WTC11 (cell line): ENCODE data around the gene OSGEPL1. TPM values are rescaled to one million over a fixed set of nuclear protein-coding genes. Genes with fewer than 3 reads are reported as not detected.

Experiments
- ATAC-seq: fragments of 200-7000 bp; cut with Tn5 transposase; 2 replicates; pipeline ENCODE4 v1.10.0; 2021; ENCODE audit warnings: mild to moderate bottlenecking, moderate library complexity
- CTCF ChIA-PET: fragments of 300-600 bp; sonication (Branson Sonifier 250); formaldehyde crosslinking; loops from one replicate; lab custom pipeline; 2021; ENCODE audit warnings: antibody characterized with exemption; lab: Charles Lee
- POLR2A ChIA-PET: fragments of 350-600 bp; sonication (Branson Sonifier 250); formaldehyde crosslinking; loops from one replicate; lab custom pipeline; 2021; ENCODE audit warnings: antibody characterized with exemption; lab: Charles Lee
- DNase-seq: peaks from one replicate; pipeline ENCODE4 v3.0.0; 2021; ENCODE audit warnings: low spot score
- H3K27ac Mint-ChIP-seq: 2 replicates; pipeline ENCODE4 v1.8.0; 2021; ENCODE audit warnings: mixed read lengths
- H3K27me3 Mint-ChIP-seq: 2 replicates; pipeline ENCODE4 v1.8.0; 2021; ENCODE audit warnings: low read depth, mild to moderate bottlenecking, moderate library complexity, mixed read lengths
- H3K36me3 Mint-ChIP-seq: 2 replicates; pipeline ENCODE4 v1.8.0; 2021; ENCODE audit warnings: mixed read lengths
- H3K4me1 Mint-ChIP-seq: 2 replicates; pipeline ENCODE4 v1.8.0; 2022; ENCODE audit warnings: mixed read lengths
- H3K4me3 Mint-ChIP-seq: 2 replicates; pipeline ENCODE4 v1.8.0; 2021; ENCODE audit warnings: mild to moderate bottlenecking, moderate library complexity, mixed read lengths
- H3K9me3 Mint-ChIP-seq: 2 replicates; pipeline ENCODE4 v1.8.0; 2021; ENCODE audit warnings: mixed read lengths
- AR ChIP-seq: fragments of 250-450 bp; sonication (Bioruptor Pico); IDR thresholded peaks from 2 replicates; pipeline ENCODE4 v1.9.0; 2021; ENCODE audit warnings: mild to moderate bottlenecking
- CBFB ChIP-seq: sonication (generic); formaldehyde crosslinking; IDR thresholded peaks from 2 replicates; pipeline ENCODE4 v1.8.1; 2022; ENCODE audit warnings: mild to moderate bottlenecking, low read depth, missing genetic modification reagents
- E2F5 ChIP-seq: sonication (generic); formaldehyde crosslinking; IDR thresholded peaks from 2 replicates; pipeline ENCODE4 v1.8.1; 2022; ENCODE audit warnings: mild to moderate bottlenecking, moderate library complexity, missing genetic modification reagents
- ETV6 ChIP-seq: sonication (generic); formaldehyde crosslinking; IDR thresholded peaks from 2 replicates; pipeline ENCODE4 v1.8.1; 2022; ENCODE audit warnings: mild to moderate bottlenecking, missing genetic modification reagents
- HMGA2 ChIP-seq: fragments of 250-450 bp; sonication (Bioruptor Pico); IDR thresholded peaks from 2 replicates; pipeline ENCODE4 v1.4.0; 2021; ENCODE audit warnings: mild to moderate bottlenecking, moderate library complexity
- KAT7 ChIP-seq: sonication (generic); formaldehyde crosslinking; IDR thresholded peaks from 2 replicates; pipeline ENCODE4 v1.8.1; 2023; ENCODE audit warnings: missing genetic modification reagents, mild to moderate bottlenecking, borderline replicate concordance
- MXD4 ChIP-seq: fragments of 250-450 bp; sonication (Bioruptor Pico); IDR thresholded peaks from 2 replicates; pipeline ENCODE4 v1.8.0; 2021; ENCODE audit warnings: mild to moderate bottlenecking, moderate library complexity, borderline replicate concordance
- NFATC4 ChIP-seq: fragments of 250-450 bp; sonication (Bioruptor Pico); IDR thresholded peaks from 2 replicates; pipeline ENCODE4 v1.9.0; 2021; ENCODE audit warnings: mild to moderate bottlenecking
- NR1H2 ChIP-seq: sonication (generic); formaldehyde crosslinking; IDR thresholded peaks from 2 replicates; pipeline ENCODE4 v1.9.0; 2021; ENCODE audit warnings: mild to moderate bottlenecking, moderate library complexity, missing genetic modification reagents
- TCF7 ChIP-seq: sonication (generic); formaldehyde crosslinking; IDR thresholded peaks from 2 replicates; pipeline ENCODE4 v1.8.0; 2022; ENCODE audit warnings: mild to moderate bottlenecking, low read depth, missing genetic modification reagents, moderate library complexity
- ZBTB21 ChIP-seq: sonication (generic); formaldehyde crosslinking; IDR thresholded peaks from 2 replicates; pipeline ENCODE4 v1.8.1; 2023; ENCODE audit warnings: mild to moderate bottlenecking, missing genetic modification reagents, borderline replicate concordance
- ZNF219 ChIP-seq: sonication (generic); formaldehyde crosslinking; IDR thresholded peaks from 2 replicates; pipeline ENCODE4 v1.8.0; 2023; ENCODE audit warnings: missing genetic modification reagents, mild to moderate bottlenecking, borderline replicate concordance
- ZNF416 ChIP-seq: fragments of 250-450 bp; sonication (Bioruptor Pico); IDR thresholded peaks from 2 replicates; pipeline ENCODE4 v1.9.0; 2021; ENCODE audit warnings: mild to moderate bottlenecking, inconsistent platforms
- ZSCAN18 ChIP-seq: fragments of 250-450 bp; sonication (Bioruptor Pico); IDR thresholded peaks from 2 replicates; pipeline ENCODE4 v2.1.2; 2022; ENCODE audit warnings: mild to moderate bottlenecking, moderate library complexity
- total RNA-seq: library from RNA; stranded (reverse); gene quantifications from 3 replicates; pipeline ENCODE4 v1.2.3, GENCODE V29; 2021
- TF ChIP-seq, protein P1 (sequence below): fragments of 200-600 bp; IDR thresholded peaks from 2 replicates; pipeline ENCODE4 v1.8.0; 2022; ENCODE audit warnings: antibody characterized with exemption
- TF ChIP-seq, protein P2 (sequence below): sonication (generic); formaldehyde crosslinking; IDR thresholded peaks from 2 replicates; pipeline ENCODE4 v1.8.1; 2022; ENCODE audit warnings: missing genetic modification reagents, borderline replicate concordance
- TF ChIP-seq, protein P3 (sequence below): sonication (generic); formaldehyde crosslinking; IDR thresholded peaks from 2 replicates; pipeline ENCODE4 v1.8.1; 2023; ENCODE audit warnings: mild to moderate bottlenecking, missing genetic modification reagents

OSGEPL1 gene
- total RNA-seq, 1 experiment from 2014 or later: 15.2 TPM

DNA sequence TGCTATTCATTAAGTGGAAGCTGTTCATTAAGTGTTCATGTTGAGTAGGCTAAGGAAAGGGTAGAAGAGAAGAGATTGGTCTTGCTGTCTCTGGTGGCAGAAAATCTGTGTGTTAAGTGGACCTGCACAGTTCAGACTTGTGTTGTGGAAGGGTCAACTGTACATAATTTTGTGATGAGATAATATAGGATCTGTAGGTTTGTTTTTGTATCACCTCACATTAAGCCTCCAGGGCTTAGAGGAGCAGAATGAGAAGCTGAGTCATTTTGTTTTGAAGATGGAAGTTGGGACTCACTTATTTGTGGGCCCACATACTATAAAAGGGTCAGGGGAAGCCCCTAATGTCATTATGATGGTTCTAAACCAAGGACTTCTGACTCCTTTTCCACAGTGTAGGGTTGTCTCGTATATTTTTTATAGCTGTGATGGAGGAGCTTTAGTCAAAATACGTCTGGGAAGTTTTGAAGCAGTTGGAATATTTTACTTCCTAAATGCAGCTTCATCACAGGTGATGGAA, 39.9 kb upstream of the OSGEPL1 start:
- no peak for ATAC-seq
- no peak for DNase-seq
- ChIA-PET CTCF (no interaction called here), POLR2A (interaction anchor here (1.2 kb wide), 1 partner anchor 18 kb away, joined by 3 read pairs; the partner anchor contains the start of genes ORMDL1 and PMS1)
- Mint-ChIP-seq H3K4me1 (no peaks in the 10 kb centered on the region), H3K36me3 (peaks cover 31% of the 10 kb centered on the region), H3K9me3 (no peaks in the 10 kb centered on the region), H3K27ac (0 out of 2 replicates have a peak overlapping the region, but pooled peaks have one; percentile 37), H3K4me3 (no peak overlapping the region), H3K27me3 (no peaks in the 10 kb centered on the region)
- no peak for TF ChIP-seq AR
- TF ChIP-seq ETV6: no peak
- no peak for TF ChIP-seq ZNF416 (CRISPR knock-in tag)
- TF ChIP-seq E2F5 (CRISPR knock-in tag): no peak
- no peak for TF ChIP-seq NR1H2 (CRISPR knock-in tag)
- TF ChIP-seq TCF7 (CRISPR knock-in tag): no peak
- TF ChIP-seq, protein P1, sequence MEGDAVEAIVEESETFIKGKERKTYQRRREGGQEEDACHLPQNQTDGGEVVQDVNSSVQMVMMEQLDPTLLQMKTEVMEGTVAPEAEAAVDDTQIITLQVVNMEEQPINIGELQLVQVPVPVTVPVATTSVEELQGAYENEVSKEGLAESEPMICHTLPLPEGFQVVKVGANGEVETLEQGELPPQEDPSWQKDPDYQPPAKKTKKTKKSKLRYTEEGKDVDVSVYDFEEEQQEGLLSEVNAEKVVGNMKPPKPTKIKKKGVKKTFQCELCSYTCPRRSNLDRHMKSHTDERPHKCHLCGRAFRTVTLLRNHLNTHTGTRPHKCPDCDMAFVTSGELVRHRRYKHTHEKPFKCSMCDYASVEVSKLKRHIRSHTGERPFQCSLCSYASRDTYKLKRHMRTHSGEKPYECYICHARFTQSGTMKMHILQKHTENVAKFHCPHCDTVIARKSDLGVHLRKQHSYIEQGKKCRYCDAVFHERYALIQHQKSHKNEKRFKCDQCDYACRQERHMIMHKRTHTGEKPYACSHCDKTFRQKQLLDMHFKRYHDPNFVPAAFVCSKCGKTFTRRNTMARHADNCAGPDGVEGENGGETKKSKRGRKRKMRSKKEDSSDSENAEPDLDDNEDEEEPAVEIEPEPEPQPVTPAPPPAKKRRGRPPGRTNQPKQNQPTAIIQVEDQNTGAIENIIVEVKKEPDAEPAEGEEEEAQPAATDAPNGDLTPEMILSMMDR: no peak
- no peak for TF ChIP-seq NFATC4 (CRISPR knock-in tag)
- TF ChIP-seq MXD4 (CRISPR knock-in tag): no peak
- TF ChIP-seq, protein P2, sequence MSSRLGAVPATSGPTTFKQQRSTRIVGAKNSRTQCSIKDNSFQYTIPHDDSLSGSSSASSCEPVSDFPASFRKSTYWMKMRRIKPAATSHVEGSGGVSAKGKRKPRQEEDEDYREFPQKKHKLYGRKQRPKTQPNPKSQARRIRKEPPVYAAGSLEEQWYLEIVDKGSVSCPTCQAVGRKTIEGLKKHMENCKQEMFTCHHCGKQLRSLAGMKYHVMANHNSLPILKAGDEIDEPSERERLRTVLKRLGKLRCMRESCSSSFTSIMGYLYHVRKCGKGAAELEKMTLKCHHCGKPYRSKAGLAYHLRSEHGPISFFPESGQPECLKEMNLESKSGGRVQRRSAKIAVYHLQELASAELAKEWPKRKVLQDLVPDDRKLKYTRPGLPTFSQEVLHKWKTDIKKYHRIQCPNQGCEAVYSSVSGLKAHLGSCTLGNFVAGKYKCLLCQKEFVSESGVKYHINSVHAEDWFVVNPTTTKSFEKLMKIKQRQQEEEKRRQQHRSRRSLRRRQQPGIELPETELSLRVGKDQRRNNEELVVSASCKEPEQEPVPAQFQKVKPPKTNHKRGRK (CRISPR knock-in tag): no peak

GRCh38 chr2:189799531-189799930, 36.9 kb upstream of the OSGEPL1 start:
- TF ChIP-seq ZNF219 (CRISPR knock-in tag) (no peak), CBFB (no peak), KAT7 (CRISPR knock-in tag) (no peak), ZBTB21 (no peak), HMGA2 (CRISPR knock-in tag) (no peak), ZSCAN18 (CRISPR knock-in tag) (no peak)
- TF ChIP-seq, protein P3, sequence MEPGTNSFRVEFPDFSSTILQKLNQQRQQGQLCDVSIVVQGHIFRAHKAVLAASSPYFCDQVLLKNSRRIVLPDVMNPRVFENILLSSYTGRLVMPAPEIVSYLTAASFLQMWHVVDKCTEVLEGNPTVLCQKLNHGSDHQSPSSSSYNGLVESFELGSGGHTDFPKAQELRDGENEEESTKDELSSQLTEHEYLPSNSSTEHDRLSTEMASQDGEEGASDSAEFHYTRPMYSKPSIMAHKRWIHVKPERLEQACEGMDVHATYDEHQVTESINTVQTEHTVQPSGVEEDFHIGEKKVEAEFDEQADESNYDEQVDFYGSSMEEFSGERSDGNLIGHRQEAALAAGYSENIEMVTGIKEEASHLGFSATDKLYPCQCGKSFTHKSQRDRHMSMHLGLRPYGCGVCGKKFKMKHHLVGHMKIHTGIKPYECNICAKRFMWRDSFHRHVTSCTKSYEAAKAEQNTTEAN: no peak
- peaks cover 30% of the 10 kb centered on the region for H3K36me3 Mint-ChIP-seq
- no peaks in the 10 kb centered on the region for H3K9me3 Mint-ChIP-seq
- no peak overlapping the region for H3K4me3 Mint-ChIP-seq
- CTCF ChIA-PET: no interaction called here
- POLR2A ChIA-PET: no interaction called here
- no peak overlapping the region for H3K27ac Mint-ChIP-seq
- no peak for ATAC-seq
- H3K4me1 Mint-ChIP-seq: no peaks in the 10 kb centered on the region
- H3K27me3 Mint-ChIP-seq: no peaks in the 10 kb centered on the region
- no peak for DNase-seq
